UCSD-AML1 (cell line): ENCODE data around the gene GPR65.

Experiments
- DNase-seq: peaks from one replicate; lab custom pipeline; 2025; ENCODE audit not compliant: unreplicated experiment; lab: John Stamatoyannopoulos, UW

GPR65 gene, protein sequence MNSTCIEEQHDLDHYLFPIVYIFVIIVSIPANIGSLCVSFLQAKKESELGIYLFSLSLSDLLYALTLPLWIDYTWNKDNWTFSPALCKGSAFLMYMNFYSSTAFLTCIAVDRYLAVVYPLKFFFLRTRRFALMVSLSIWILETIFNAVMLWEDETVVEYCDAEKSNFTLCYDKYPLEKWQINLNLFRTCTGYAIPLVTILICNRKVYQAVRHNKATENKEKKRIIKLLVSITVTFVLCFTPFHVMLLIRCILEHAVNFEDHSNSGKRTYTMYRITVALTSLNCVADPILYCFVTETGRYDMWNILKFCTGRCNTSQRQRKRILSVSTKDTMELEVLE

GRCh38 chr14:88005050-88005481 is at the start of gene GPR65:
Gene GPR65, plus strand, starts transcription at chr14:88005135. Its CDS starts 5,713 bp downstream, at chr14:88010848.
- DNase-seq = no peak

DNA sequence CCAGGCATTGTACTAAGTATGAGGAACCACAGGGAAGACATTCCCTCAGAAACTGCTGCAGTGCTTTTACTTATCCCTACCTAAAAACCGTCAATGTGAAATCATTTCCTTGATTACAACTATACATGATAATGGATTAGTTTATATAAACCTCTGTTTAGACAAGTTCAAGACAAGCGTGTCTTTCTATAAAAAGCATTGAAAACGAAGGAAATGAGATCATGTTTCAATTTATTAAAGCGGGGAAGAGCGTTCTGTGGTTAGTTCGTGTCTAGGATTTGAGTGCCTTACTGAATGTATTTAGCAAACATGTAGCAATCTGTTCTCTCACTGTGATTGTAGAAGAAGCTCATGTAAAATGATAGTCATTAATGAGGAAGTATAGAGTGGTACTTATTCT is 49.4 kb upstream of the GPR65 start:
- DNase-seq = no peak

GRCh38 chr14:87960013-87960787 is 44.7 kb upstream of the GPR65 start:
- DNase-seq = no peak

DNA sequence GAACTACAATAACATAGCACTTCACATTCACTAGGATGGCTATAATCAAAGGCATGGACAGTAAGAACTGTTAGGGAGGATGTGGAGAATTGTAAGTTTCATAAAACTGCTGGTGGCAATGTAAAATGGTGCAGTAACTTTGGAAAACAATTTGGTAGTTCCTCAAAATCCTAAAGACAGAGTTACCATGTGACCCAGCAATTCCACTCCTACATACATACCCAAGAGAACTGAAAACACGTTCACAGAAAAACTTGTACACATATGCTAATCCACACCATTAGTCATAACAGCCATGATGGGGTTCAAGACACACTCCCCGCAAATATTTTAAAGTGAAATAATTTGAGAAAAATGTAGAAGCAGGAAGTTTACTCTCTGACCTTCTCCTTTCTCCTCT is 43.7 kb upstream of the GPR65 start:
- no peak for DNase-seq

- no peak for DNase-seq
Observed at GRCh38 chr14:87966816-87967215, 38.1 kb upstream of the GPR65 start.

- DNase-seq = no peak
Observed at GRCh38 chr14:87967496-87967895, 37.4 kb upstream of the GPR65 start.

DNA sequence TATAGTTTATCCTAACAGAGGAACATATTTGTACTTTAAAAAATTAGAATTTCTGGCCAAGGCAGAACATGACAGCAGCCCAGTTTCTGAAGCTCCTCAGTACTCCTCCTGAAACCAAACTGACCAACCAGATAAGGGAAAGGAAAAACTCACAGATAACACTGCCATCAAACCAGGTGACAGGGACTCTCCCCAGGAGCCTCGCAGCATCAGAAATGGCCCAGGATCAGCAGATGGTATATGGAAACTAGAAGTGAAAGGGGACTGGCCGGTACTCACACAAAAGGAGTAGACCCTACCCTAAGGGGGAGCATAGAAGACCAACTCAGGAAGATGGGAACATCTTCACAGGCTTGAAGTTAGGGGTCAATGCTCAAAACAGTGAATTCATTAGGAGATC is 33.9 kb upstream of the GPR65 start:
- DNase-seq = no peak

DNA sequence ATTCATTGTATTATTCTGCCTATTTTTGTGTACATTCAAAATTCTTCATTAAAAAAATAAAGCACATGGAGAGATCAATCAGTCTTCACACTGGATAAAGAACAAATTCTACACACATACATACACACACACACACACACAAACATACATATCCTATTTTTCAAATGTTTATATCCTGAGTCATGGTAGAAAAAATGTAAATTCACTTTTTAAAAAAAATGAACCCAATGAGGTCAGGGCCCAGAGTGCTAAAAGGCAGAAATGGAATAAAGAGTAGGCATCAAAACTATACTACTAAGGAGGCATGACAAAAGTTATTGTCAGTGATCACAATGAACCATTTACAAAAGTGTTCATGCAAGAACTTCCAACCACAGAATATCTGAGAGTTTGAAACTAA is 29.3 kb upstream of the GPR65 start:
- no peak for DNase-seq

- DNase-seq = no peak
Observed at GRCh38 chr14:87979689-87980088, 25.2 kb upstream of the GPR65 start.

GRCh38 chr14:87989221-87989955 is 15.5 kb upstream of the GPR65 start:
- no peak for DNase-seq

DNA sequence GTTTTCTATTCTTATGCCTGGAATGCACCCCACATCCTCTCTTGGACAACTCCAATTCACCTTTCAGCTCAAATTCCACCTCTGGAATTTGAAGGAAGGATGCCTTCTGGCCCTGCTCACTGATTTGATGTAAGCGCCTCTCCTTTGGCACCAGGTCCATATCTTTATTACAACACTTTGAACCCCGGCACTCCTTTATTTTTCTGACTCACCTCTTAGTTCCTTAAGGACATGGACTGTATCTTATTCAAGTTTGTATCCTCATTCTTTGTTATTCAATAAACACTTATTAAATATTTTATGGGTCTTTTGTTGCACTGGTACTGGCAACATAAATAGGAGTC is 15.0 kb upstream of the GPR65 start:
- DNase-seq = no peak

- no peak for DNase-seq
Observed at GRCh38 chr14:87990682-87991081, 14.3 kb upstream of the GPR65 start.

DNA sequence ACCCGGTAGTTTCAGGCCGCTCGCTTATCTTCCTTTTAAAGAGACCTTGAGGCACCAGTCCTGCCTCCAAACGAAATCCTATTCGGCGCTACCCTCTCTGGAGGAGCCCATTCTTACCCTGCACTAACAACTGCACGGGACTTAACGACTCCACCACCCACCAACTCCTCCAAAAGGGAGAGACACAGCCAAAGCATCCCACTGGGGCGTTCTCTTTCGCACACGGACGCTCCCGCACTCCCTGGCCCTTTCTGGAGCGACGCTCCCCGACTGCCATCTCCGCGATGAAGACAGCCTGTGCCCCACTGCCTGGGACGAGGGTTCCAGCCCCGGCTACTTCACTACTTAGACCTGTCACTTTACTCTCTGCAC is 12.6 kb upstream of the GPR65 start:
- no peak for DNase-seq

DNA sequence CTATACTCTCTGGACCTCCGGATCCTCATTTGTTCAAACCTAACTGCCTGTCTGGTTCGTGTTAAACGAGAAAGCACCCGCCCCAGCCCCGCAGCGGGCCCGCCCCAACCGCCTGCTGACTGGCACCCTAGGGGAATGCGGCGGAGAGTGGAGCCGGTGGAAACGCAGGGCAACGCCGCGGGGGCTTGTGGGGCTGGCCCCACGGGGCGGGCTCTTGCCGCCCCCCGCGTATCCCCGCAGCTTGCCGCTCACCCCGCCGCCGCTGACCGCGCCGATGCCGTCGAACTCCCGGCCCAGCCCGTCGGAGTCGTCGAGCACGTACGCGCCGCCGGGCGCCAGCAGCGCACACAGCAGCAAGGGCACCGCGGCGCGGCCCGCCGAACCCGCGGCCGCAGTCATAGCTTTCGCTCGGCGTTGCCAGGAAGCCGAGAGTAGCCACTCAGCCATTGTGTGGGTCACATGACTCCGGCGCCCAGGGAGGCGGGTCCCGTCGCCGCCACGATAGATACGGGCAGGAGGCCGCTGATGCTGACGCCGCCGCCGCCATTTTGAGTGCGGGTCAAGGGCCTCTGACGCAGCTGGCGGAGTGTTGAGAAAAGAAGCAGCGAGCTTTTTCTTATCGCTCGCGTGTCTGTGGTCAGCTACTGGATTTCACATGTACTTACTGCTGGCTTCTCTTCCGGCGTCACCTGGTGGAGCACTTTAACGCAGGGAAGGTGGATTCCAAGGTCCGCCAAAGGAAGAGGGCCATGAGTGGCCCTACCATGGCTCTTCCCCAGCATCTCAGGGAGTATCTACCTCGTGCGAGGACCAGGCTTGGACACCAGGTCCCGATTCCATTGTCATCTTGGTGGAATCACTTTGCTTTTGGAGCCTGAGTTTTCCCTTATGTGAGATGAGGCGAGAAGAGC is 12.0 kb upstream of the GPR65 start, which contains the start of gene GALC:
TSS of gene GALC (minus strand) at position 465 of the 911 bp plus-strand sequence. CDS start at position 447, 18 bp downstream.
- no peak for DNase-seq

DNA sequence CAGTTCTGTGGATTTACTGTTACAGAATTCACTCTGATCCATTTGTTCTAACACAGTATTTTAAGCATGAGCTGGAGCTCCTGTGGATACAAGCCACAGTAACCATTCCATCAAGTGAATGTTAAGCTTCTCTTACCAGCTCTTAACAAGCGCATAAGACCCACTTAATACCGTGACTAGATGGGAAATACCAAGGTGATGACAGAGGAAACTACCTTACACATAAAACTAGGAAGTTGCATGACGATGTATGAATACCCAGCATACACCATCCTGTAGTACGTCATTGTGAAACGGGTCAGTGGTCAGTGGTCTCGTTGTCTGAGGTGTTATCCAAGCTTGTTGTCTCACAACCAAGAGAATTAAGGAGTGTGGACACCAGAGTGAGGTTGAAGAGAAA is 10.0 kb upstream of the GPR65 start:
- DNase-seq = no peak

GRCh38 chr14:87995500-87996290 is 9.2 kb upstream of the GPR65 start:
- DNase-seq = no peak

GRCh38 chr14:87996291-87996592 is 8.7 kb upstream of the GPR65 start:
- DNase-seq = no peak

GRCh38 chr14:87998482-87998881 is 6.5 kb upstream of the GPR65 start:
- DNase-seq = no peak

- no peak for DNase-seq
Observed at GRCh38 chr14:87999277-87999676, 5.7 kb upstream of the GPR65 start.

DNA sequence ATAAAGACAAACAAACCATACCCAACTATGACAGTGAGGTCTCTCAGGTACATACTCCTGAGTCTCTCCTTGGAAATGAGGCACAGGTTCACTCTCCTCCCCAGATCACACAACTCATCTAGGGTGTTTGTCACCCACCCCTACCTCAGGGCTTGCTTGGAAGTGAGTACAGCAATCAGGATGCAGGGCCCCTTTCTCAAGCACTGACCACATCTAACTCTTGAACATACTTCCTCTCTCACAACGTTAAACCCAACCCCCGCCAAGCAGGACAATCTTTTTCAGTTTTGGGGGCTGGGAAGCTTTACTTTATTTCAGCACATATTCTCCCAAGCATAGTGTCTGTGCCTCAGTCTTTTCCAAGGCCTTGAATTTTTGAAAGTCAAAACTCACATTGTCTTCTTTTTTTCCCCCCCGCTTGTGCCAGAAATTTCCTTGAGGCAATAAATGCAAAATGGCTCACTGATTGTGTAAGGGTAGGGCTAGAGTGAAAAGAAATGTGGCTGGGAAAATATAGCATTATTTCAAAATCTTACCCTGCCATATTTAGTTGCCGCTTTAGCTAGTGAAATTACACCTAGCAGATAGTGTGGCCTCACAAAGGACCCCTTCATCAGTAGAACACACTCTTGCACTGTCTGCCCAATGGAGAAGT is 2.4 kb upstream of the GPR65 start:
- no peak for DNase-seq
